Right renal cortex interstitium (tissue), 3 donors: ENCODE results near the gene GRID2. TPM values are rescaled to one million over a fixed set of nuclear protein-coding genes. Genes with fewer than 3 reads are reported as not detected.

ENCODE experiments used
- DNase-seq, 3 donors: peaks; one replicate each; pipeline ENCODE4 v3.0.0-alpha.2; 2013; ENCODE audit warnings: low read depth in 3 of 3, low spot score in 2 of 3
- polyA plus RNA-seq, 3 donors: library from polyadenylated mRNA; unstranded; fragments of 120-200 nt; gene quantifications; one replicate each; pipeline ENCODE4 v1.2.1, GENCODE V29; 2013; ENCODE audit not compliant: insufficient read length in 3 of 3

GRID2 gene
- polyA plus RNA-seq, 3 donors, result 4.9 to 7.5 (median 7.2) TPM

GRCh38 chr4:93448691-93449293, 1145.0 kb downstream of the GRID2 start:
- no peak for DNase-seq

GRCh38 chr4:93451954-93452353, 1148.2 kb downstream of the GRID2 start:
- no peak for DNase-seq

- DNase-seq, result no peak
These were observed 1157.8 kb downstream of the GRID2 start for GRCh38 chr4:93461541-93461940.

- no peak for DNase-seq
These were observed 1162.7 kb downstream of the GRID2 start for GRCh38 chr4:93466446-93466845.

GRCh38 chr4:93467484-93468155, 1163.9 kb downstream of the GRID2 start:
- DNase-seq, result no peak

GRCh38 chr4:93469560-93469959, 1165.8 kb downstream of the GRID2 start:
- no peak for DNase-seq

GRCh38 chr4:93475730-93476129, 1172.0 kb downstream of the GRID2 start:
- DNase-seq, result no peak

GRCh38 chr4:93478805-93479204, 1175.0 kb downstream of the GRID2 start:
- no peak for DNase-seq

GRCh38 chr4:93480452-93480851, 1176.7 kb downstream of the GRID2 start:
- no peak for DNase-seq

GRCh38 chr4:93495346-93495745, 1191.6 kb downstream of the GRID2 start:
- no peak for DNase-seq

- no peak for DNase-seq
These were observed 1197.5 kb downstream of the GRID2 start for GRCh38 chr4:93501244-93501643.

- no peak for DNase-seq
These were observed 1198.2 kb downstream of the GRID2 start for GRCh38 chr4:93501946-93502345.

GRCh38 chr4:93502991-93503390, 1199.2 kb downstream of the GRID2 start:
- no peak for DNase-seq

GRCh38 chr4:93513851-93514250, 1210.1 kb downstream of the GRID2 start:
- no peak for DNase-seq

- no peak for DNase-seq
These were observed 1211.4 kb downstream of the GRID2 start for GRCh38 chr4:93515208-93515607.

- DNase-seq, result no peak
These were observed 1226.1 kb downstream of the GRID2 start for GRCh38 chr4:93529692-93530372.

GRCh38 chr4:93532234-93532633, 1228.5 kb downstream of the GRID2 start:
- DNase-seq, result no peak

- no peak for DNase-seq
These were observed 1236.8 kb downstream of the GRID2 start for GRCh38 chr4:93540562-93540961.

GRCh38 chr4:93561842-93562241, 1258.1 kb downstream of the GRID2 start:
- DNase-seq, result no peak

GRCh38 chr4:93568758-93569157, 1265.0 kb downstream of the GRID2 start:
- no peak for DNase-seq

- DNase-seq, result no peak
These were observed 1269.5 kb downstream of the GRID2 start for GRCh38 chr4:93573285-93573684.

- DNase-seq, result no peak
These were observed 1275.2 kb downstream of the GRID2 start for GRCh38 chr4:93578942-93579341.
